Endothelial cell of umbilical vein (primary cell): ENCODE results near the gene ADAM17. TPM values are rescaled to one million over a fixed set of nuclear protein-coding genes. Genes with fewer than 3 reads are reported as not detected.

Experiments
- BruUV-seq: library from RNA; stranded (reverse); fragments of 400-500 nt; replicated peaks from 2 replicates; lab custom pipeline; 2021; lab: Mats Ljungman, UMichigan
- CTCF ChIA-PET: fragments of 300-600, 350-600 bp; sonication (Branson Sonifier 250); formaldehyde crosslinking; loops from one replicate; lab custom pipeline; 2021; ENCODE audit warnings: antibody characterized with exemption, inconsistent platforms; lab: Charles Lee
- POLR2A ChIA-PET: fragments of 300-600, 350-600 bp; sonication (Branson Sonifier 250); formaldehyde crosslinking; loops from one replicate; lab custom pipeline; 2021; ENCODE audit warnings: antibody characterized with exemption, inconsistent platforms; lab: Charles Lee
- DNase-seq: peaks from one replicate; pipeline ENCODE4 v3.0.0-alpha.2; 2011; ENCODE audit warnings: low read depth, low spot score
- FAIRE-seq: peaks from 2 replicates; lab custom pipeline; 2011; peaks lifted over from hg19 to GRCh38; lab: Jason Lieb, UNC
- H2AFZ ChIP-seq: 2 replicates; pipeline ENCODE4 v1.6.0; 2012; ENCODE audit warnings: low read depth, low read length, control low read depth, inconsistent platforms
- H3K27ac ChIP-seq: 2 replicates; pipeline ENCODE4 v1.5.1; 2011; ENCODE audit warnings: low read depth, mild to moderate bottlenecking, control low read depth, low read length, moderate library complexity; ENCODE audit not compliant: insufficient read depth
- H3K27me3 ChIP-seq, 2 experiments: 2 replicates each; pipeline versions ENCODE4 v1.6.0 to v1.6.1; 2011; ENCODE audit warnings: low read length in 2 of 2, mixed read lengths in 1 of 2; ENCODE audit not compliant: control insufficient read depth in 2 of 2, insufficient read depth in 2 of 2
- H3K36me3 ChIP-seq, 2 experiments: 2 replicates in 1 of 2; 3 replicates in 1 of 2; pipeline ENCODE4 v1.5.1; 2011; ENCODE audit warnings: low read length in 2 of 2, mild to moderate bottlenecking in 1 of 2, moderate library complexity in 1 of 2; ENCODE audit not compliant: control insufficient read depth in 2 of 2, insufficient read depth in 2 of 2; ENCODE audit errors: extremely low read depth in 1 of 2
- H3K4me1 ChIP-seq: 3 replicates; pipeline ENCODE4 v1.5.1; 2011; ENCODE audit warnings: mild to moderate bottlenecking, low read length; ENCODE audit not compliant: control insufficient read depth, insufficient read depth; ENCODE audit errors: extremely low read depth
- H3K4me2 ChIP-seq: 2 replicates; pipeline ENCODE4 v1.6.1; 2011; ENCODE audit warnings: low read length, control low read depth, mixed read lengths; ENCODE audit not compliant: insufficient read depth
- H3K4me3 ChIP-seq, 3 experiments: fragments of 200-600 bp in 1 of 3; sonication (generic), shearing (Covaris generic) in 1 of 3; replicated peaks in 1 of 3; 2 replicates each; pipeline ENCODE4 v1.5.1; 2011 to 2016; ENCODE audit warnings: control low read depth in 3 of 3, low read length in 3 of 3, mild to moderate bottlenecking in 2 of 3, inconsistent platforms in 1 of 3, low read depth in 1 of 3, moderate library complexity in 1 of 3; ENCODE audit not compliant: insufficient read depth in 1 of 3
- H3K79me2 ChIP-seq: 2 replicates; pipeline ENCODE4 v1.6.0; 2012; ENCODE audit warnings: low read length, inconsistent platforms; ENCODE audit not compliant: control insufficient read depth, insufficient read depth
- H3K9ac ChIP-seq: replicated peaks from 2 replicates; pipeline ENCODE3; 2011; ENCODE audit warnings: low read length, control low read depth; ENCODE audit not compliant: insufficient read depth; ENCODE audit errors: extremely low read depth
- H3K9me1 ChIP-seq: replicated peaks from 3 replicates; pipeline ENCODE4 v1.6.0; 2011; ENCODE audit warnings: mild to moderate bottlenecking, low read length; ENCODE audit not compliant: control insufficient read depth, insufficient read depth; ENCODE audit errors: extremely low read depth
- H3K9me3 ChIP-seq: replicated peaks from 2 replicates; pipeline ENCODE4 v1.5.1; 2012; ENCODE audit warnings: low read length, inconsistent platforms; ENCODE audit not compliant: control insufficient read depth, insufficient read depth
- H4K20me1 ChIP-seq: replicated peaks from 2 replicates; pipeline ENCODE3; 2011; ENCODE audit warnings: mild to moderate bottlenecking, low read length; ENCODE audit not compliant: control insufficient read depth, insufficient read depth; ENCODE audit errors: extremely low read depth
- CTCF ChIP-seq, 2 donors: IDR thresholded peaks; 1 replicate in 1 of 2; 2 replicates in 1 of 2; pipeline ENCODE4 v1.5.1; 2011; ENCODE audit warnings: low read length in 2 of 2, mild to moderate bottlenecking in 2 of 2, moderate library complexity in 2 of 2, control low read depth in 1 of 2, inconsistent platforms in 1 of 2, low read depth in 1 of 2; ENCODE audit not compliant: insufficient read depth in 1 of 2; ENCODE audit errors: extremely low read depth in 1 of 2
- EZH2 ChIP-seq: IDR thresholded peaks from 2 replicates; pipeline ENCODE4 v1.6.1; 2012; ENCODE audit warnings: borderline replicate concordance, low read depth, mild to moderate bottlenecking, moderate library complexity, low read length, inconsistent platforms; ENCODE audit not compliant: severe bottlenecking
- FOS ChIP-seq: IDR thresholded peaks from 2 replicates; pipeline ENCODE4 v1.6.1; 2011; ENCODE audit warnings: mild to moderate bottlenecking, low read length, moderate library complexity, borderline replicate concordance; ENCODE audit not compliant: insufficient read depth
- GATA2 ChIP-seq: IDR thresholded peaks from 2 replicates; pipeline ENCODE4 v1.7.0; 2011; ENCODE audit warnings: low read depth, mild to moderate bottlenecking, moderate library complexity, mixed read lengths, low read length; ENCODE audit not compliant: insufficient read length, insufficient read depth
- JUN ChIP-seq: IDR thresholded peaks from 2 replicates; pipeline ENCODE4 v1.6.1; 2011; ENCODE audit warnings: borderline replicate concordance, low read depth; ENCODE audit not compliant: insufficient read length, insufficient read depth
- MYC ChIP-seq: IDR thresholded peaks from one replicate; pipeline ENCODE4 v1.6.1; 2011; ENCODE audit warnings: mild to moderate bottlenecking, low read depth, low read length
- POLR2A ChIP-seq: IDR thresholded peaks from 2 replicates; pipeline ENCODE4 v1.6.1; 2012; ENCODE audit warnings: low read depth, mild to moderate bottlenecking, control low read depth, low read length
- POLR2AphosphoS5 ChIP-seq: IDR thresholded peaks from 2 replicates; pipeline ENCODE4 v1.6.1; 2012; ENCODE audit warnings: low read depth, mild to moderate bottlenecking, control low read depth, low read length, moderate library complexity; ENCODE audit not compliant: insufficient read depth
- dilution Hi-C: fragments of 300-500 bp; cut with MboI; formaldehyde crosslinking; loops from one replicate; pipeline ENCODE4 v1.15.0; 2019; ENCODE audit warnings: low sequenced_read_pairs; ENCODE audit not compliant: extremely low pct_ligation_motif_present
- intact Hi-C: fragments of 100-400 bp; cut with micrococcal nuclease; formaldehyde crosslinking; loops from one replicate; pipeline ENCODE4 v1.10.0; 2022
- polyA plus RNA-seq, 4 experiments: library from polyadenylated mRNA; depleted of rRNA in 3 of 4; stranded (reverse) in 3 of 4; unstranded in 1 of 4; fragments of >200 nt; gene quantifications; 2 replicates each; pipeline versions ENCODE4 v1.2.1 to v1.2.3, GENCODE V29; 2011 to 2012; ENCODE audit warnings: missing spikeins in 1 of 4
- total RNA-seq: library from RNA; stranded (reverse); gene quantifications from 2 replicates; pipeline ENCODE4 v1.2.3, GENCODE V29; 2021
- TF ChIP-seq, protein P1 (sequence below): IDR thresholded peaks from 2 replicates; pipeline ENCODE4 v1.6.1; 2011; ENCODE audit not compliant: insufficient read depth, insufficient read length

ADAM17 gene
- total and polyA plus RNA-seq, 2 donors (not counting 3 experiments of a cell fraction or from before 2014, with no cell fraction given): 10.6 to 57.1 TPM

- Histone ChIP-seq H3K36me3 (peaks cover 43 to 49% of the 10 kb centered on the region in 2 experiments), H3K79me2 (no peaks in the 10 kb centered on the region), H4K20me1 (no peaks in the 10 kb centered on the region), H3K4me3 (no peak overlapping the region), H3K27ac (no peak overlapping the region), H3K27me3 (no peaks in the 10 kb centered on the region), H3K9ac (no peak overlapping the region), H3K9me1 (no peaks in the 10 kb centered on the region), H3K4me1 (no peaks in the 10 kb centered on the region), H3K4me2 (no peak overlapping the region), H3K9me3 (no peaks in the 10 kb centered on the region), H2AFZ (no peak overlapping the region)
- CTCF ChIA-PET: interaction anchor here (1.2 kb wide), 1 partner anchor 67 kb away, joined by 4 read pairs; the partner anchor contains the start of gene ADAM17
- DNase-seq (no peak), FAIRE-seq (no peak)
- no peak for TF ChIP-seq EZH2
- TF ChIP-seq, protein P1, sequence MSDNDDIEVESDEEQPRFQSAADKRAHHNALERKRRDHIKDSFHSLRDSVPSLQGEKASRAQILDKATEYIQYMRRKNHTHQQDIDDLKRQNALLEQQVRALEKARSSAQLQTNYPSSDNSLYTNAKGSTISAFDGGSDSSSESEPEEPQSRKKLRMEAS: no peak
- no peak for TF ChIP-seq POLR2AphosphoS5
- TF ChIP-seq MYC: no peak
- POLR2A ChIA-PET: no interaction called here
- intact Hi-C loops (no loop called here), dilution Hi-C loops (no loop called here)
- BruUV-seq: no TSS peak
These were observed 66.8 kb downstream of the ADAM17 start for GRCh38 chr2:9488583-9489547.

GRCh38 chr2:9484533-9484932 is 71.1 kb downstream of the ADAM17 start:
- no peaks in the 10 kb centered on the region for H3K9me1 ChIP-seq
- peaks cover under 1% of the 10 kb centered on the region for H3K79me2 ChIP-seq
- H3K27ac ChIP-seq: no peak overlapping the region
- H3K27me3 ChIP-seq: no peaks in the 10 kb centered on the region
- intact Hi-C loops: no loop called here
- DNase-seq (no peak), FAIRE-seq (no peak)
- no peak overlapping the region for H2AFZ ChIP-seq
- peaks cover 28 to 48% of the 10 kb centered on the region in 2 experiments for H3K36me3 ChIP-seq
- ChIA-PET CTCF (interaction anchor here (0.8 to 1.5 kb wide), 2 partner anchors 25 to 30 kb away, joined by 4 read pairs; no protein-coding TSS in a partner anchor), POLR2A (no interaction called here)
- TF ChIP-seq, protein P1: no peak
- TF ChIP-seq CTCF (IDR thresholded peaks at IDR 0.05; ENCODE audit: extremely low read depth in 1 of 2, insufficient read depth in 1 of 2, low read depth in 1 of 2, low read length in 2 of 2) (no peak), EZH2 (no peak), POLR2AphosphoS5 (no peak), FOS (no peak), JUN (no peak), POLR2A (no peak), GATA2 (no peak), MYC (no peak)
- no peak overlapping the region for H3K4me2 ChIP-seq
- H3K9me3 ChIP-seq: no peaks in the 10 kb centered on the region
- H4K20me1 ChIP-seq: no peaks in the 10 kb centered on the region
- BruUV-seq: no TSS peak
- no peak overlapping the region for H3K9ac ChIP-seq
- dilution Hi-C loops: no loop called here
- H3K4me3 ChIP-seq: no peak overlapping the region
- peaks cover 3% of the 10 kb centered on the region for H3K4me1 ChIP-seq
